Pancreas (tissue), 10 donors: ENCODE data around the gene MBD6. TPM values are rescaled to one million over a fixed set of nuclear protein-coding genes. Genes with fewer than 3 reads are reported as not detected.
"Not testable (repeated sequence)": the region's sequence is repeated elsewhere in the genome, so short reads cannot be mapped to it uniquely, and the experiment has no call there.

Experiments
- ATAC-seq, 4 donors: fragments of 200-7000 bp; cut with Tn5 transposase; one replicate each; pipeline versions ENCODE4 v1.8.0 to v1.9.1; 2020; ENCODE audit warnings: mild to moderate bottlenecking in 4 of 4, moderate library complexity in 4 of 4
- DNase-seq, 6 donors: peaks; one replicate each; pipeline ENCODE4 v3.0.0-alpha.2; 2020
- FAIRE-seq: peaks from 2 replicates; lab custom pipeline; 2012; peaks lifted over from hg19 to GRCh38; lab: Jason Lieb, UNC
- H3K27ac ChIP-seq, 4 donors: fragments of 200-600 bp; sonication (generic); 1 replicate in 3 of 4; 2 replicates in 1 of 4; pipeline versions ENCODE4 v1.5.0 to v1.8.0; 2020
- H3K27me3 ChIP-seq, 4 donors: fragments of 200-600 bp; one replicate each; pipeline ENCODE4 v1.8.0; 2021
- H3K36me3 ChIP-seq, 3 donors: fragments of 200-600 bp; sonication (generic) in 1 of 3; one replicate each; pipeline versions ENCODE4 v1.5.0 to v1.8.0; 2020 to 2021
- H3K4me1 ChIP-seq, 3 donors: fragments of 200-600 bp; one replicate each; pipeline ENCODE4 v1.8.0; 2021
- H3K4me3 ChIP-seq, 4 donors: fragments of 200-600 bp; sonication (generic) in 2 of 4; one replicate each; pipeline versions ENCODE4 v1.5.0 to v1.8.0; 2020 to 2021
- H3K9me3 ChIP-seq, 4 donors: fragments of 200-600 bp; one replicate each; pipeline ENCODE4 v1.8.0; 2021
- CTCF ChIP-seq, 4 donors: fragments of 200-600 bp; sonication (generic) in 3 of 4; IDR thresholded peaks; one replicate each; pipeline versions ENCODE4 v1.5.0 to v1.8.0; 2021; ENCODE audit warnings: antibody characterized with exemption in 4 of 4
- WGBS, 2 donors: extraction: QIAGEN DNeasy Blood & Tissue Kit; methylation state at CpG; one replicate each; pipeline ENCODE4 v1.1.7; 2013; 5-methylcytosine and 5-hydroxymethylcytosine counted together
- intact Hi-C, 3 donors: fragments of 100-400 bp; cut with DNase I; formaldehyde crosslinking; loops; one replicate each; pipeline versions ENCODE4 v1.11.1 to v1.14.2; 2022
- polyA plus RNA-seq, 2 donors: library from polyadenylated mRNA; stranded (reverse); fragments of 200-250 nt; gene quantifications; one replicate each; pipeline ENCODE4 v1.2.3, GENCODE V29; 2013
- total RNA-seq, 6 donors: library from RNA; stranded (reverse); fragmentation: NEBNext Ultra II Directional in 4 of 6; extraction: Animal tissue kit (Norgen Biotek cat#: 25700) in 4 of 6; gene quantifications; one replicate each; pipeline versions ENCODE4 v1.2.1 to v1.2.4, GENCODE V29; 2021 to 2023
- donor health status: healthy with polysubstance abuse.
- donor health status: DM: no; HTN: no; CAD: no; lungs with moderate emphysema.
- donor health status: DM: no; HTN: no; CAD: no.
- donor health status: control.
- donor health status: control.
- donor health status: Bipolar disorder and iron deficiency.
- donor health status: DM: yes; HTN: yes; CAD: no.
- donor health status: DM: no; HTN: no; CAD: no.
- donor health status: DM: no; HTN: no; CAD: no.
- donor health status: DM: yes; HTN: yes; CAD: no.

MBD6 gene
- total and polyA plus RNA-seq, 8 donors: 37.4 to 87.1 (median 51.9) TPM

- Histone ChIP-seq H3K4me1 (no peaks in the 10 kb centered on the region), H3K27me3 (no peaks in the 10 kb centered on the region), H3K27ac (no peak overlapping the region), H3K4me3 (no peak overlapping the region), H3K36me3 (no peaks in the 10 kb centered on the region), H3K9me3 (no peaks in the 10 kb centered on the region)
- WGBS, 2 donors: 52 to 53% methylated on average over 7 of the region's 7 CpGs
- intact Hi-C loops: no loop called here
- ATAC-seq (no peak), DNase-seq (no peak), FAIRE-seq (no peak)
- TF ChIP-seq CTCF (IDR thresholded peaks at IDR 0.05): no peak
Measured at GRCh38 chr12:57553343-57554202, 30.9 kb downstream of the MBD6 start.

- FAIRE-seq (no peak), ATAC-seq (no peak), DNase-seq (no peak)
- intact Hi-C loops: no loop called here
- Histone ChIP-seq H3K4me1 (no peaks in the 10 kb centered on the region), H3K9me3 (no peaks in the 10 kb centered on the region), H3K27ac (no peak overlapping the region), H3K36me3 (no peaks in the 10 kb centered on the region), H3K4me3 (no peak overlapping the region), H3K27me3 (no peaks in the 10 kb centered on the region)
- no peak for TF ChIP-seq CTCF (IDR thresholded peaks at IDR 0.05)
- WGBS, 2 donors: 91 to 96% methylated on average over 2 of the region's 2 CpGs
Measured at GRCh38 chr12:57554453-57554852, 31.8 kb downstream of the MBD6 start.

DNA sequence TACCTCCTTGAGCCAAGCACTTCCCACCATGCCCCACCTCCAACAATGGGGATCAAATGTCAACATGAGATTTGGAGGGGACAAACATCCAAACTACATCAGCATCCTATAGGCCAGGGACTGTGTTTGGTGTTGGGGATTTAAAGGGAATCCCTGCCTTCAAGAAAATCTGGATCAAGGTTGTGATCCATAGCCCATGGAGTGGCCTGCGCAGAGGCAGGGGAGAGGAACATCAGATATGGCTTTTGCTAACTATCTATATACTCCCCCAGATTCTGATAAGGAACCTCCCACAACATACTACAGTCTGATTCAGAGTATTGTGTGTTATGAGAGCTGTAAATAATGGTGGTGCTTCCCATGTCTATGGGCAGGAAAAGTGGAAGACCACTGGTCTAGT, 32.3 kb downstream of the MBD6 start:
- DNase-seq: no peak
- no peak for ATAC-seq
- intact Hi-C loops: no loop called here
- no peaks in the 10 kb centered on the region for H3K4me1 ChIP-seq
- no peak for FAIRE-seq
- no peak overlapping the region for H3K4me3 ChIP-seq
- no peaks in the 10 kb centered on the region for H3K36me3 ChIP-seq
- 100% methylated on average over 1 of the region's 1 CpG for whole genome bisulfite sequencing, 2 donors
- TF ChIP-seq CTCF (IDR thresholded peaks at IDR 0.05): no peak
- H3K27ac ChIP-seq: no peak overlapping the region
- no peaks in the 10 kb centered on the region for H3K9me3 ChIP-seq
- H3K27me3 ChIP-seq: no peaks in the 10 kb centered on the region

DNA sequence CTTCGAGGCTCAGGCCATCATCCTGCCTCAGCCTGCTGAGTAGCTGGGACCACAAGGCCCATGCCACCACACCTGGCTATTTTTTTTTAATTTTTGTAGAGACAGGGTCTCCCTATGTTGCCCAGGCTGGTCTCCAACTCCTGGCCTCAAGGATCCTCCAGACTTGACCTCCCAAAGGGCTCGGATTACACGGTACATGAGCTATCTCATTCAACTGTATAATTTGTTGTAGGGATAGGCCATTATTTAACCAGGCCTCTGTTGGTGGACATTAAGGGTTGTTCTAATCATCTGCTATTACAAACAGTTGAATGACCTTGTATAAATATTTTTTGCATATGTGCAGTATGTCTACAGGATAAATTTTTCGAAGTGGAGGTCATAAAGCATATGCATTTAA, 36.2 kb downstream of the MBD6 start:
- Histone ChIP-seq H3K9me3 (no peaks in the 10 kb centered on the region), H3K4me3 (no peak overlapping the region), H3K4me1 (no peaks in the 10 kb centered on the region), H3K36me3 (no peaks in the 10 kb centered on the region), H3K27ac (no peak overlapping the region), H3K27me3 (no peaks in the 10 kb centered on the region)
- DNase-seq (no peak), FAIRE-seq (no peak), ATAC-seq (no peak)
- 71 to 79% methylated on average over 4 of the region's 4 CpGs for WGBS, 2 donors
- TF ChIP-seq CTCF (IDR thresholded peaks at IDR 0.05): no peak
- intact Hi-C loops: no loop called here

DNA sequence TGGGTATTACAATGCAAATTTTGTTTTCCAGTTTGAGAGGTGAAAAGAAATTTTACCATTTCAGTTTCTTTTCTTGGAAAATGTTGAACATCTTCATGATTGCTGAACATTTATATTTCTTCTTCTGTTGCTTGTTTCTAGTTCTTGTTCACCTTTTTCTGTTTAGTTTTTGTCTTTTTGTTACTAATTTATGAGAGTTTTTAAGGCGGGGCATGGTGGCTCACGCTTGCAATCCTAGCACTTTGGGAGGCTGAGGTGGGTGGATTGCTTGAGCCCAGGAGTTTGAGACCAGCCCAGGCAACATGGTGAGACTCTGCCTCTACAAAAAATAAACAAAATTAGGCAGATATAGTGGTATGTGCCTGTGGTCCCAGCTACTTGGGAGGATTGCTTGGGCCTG, 37.9 kb downstream of the MBD6 start:
- no peak for ATAC-seq
- 91 to 100% methylated on average over 2 of the region's 2 CpGs for WGBS, 2 donors
- Histone ChIP-seq H3K27ac (no peak overlapping the region), H3K27me3 (no peaks in the 10 kb centered on the region), H3K9me3 (no peaks in the 10 kb centered on the region), H3K4me1 (no peaks in the 10 kb centered on the region), H3K36me3 (no peaks in the 10 kb centered on the region), H3K4me3 (no peak overlapping the region)
- FAIRE-seq: no peak
- no peak for TF ChIP-seq CTCF (IDR thresholded peaks at IDR 0.05)
- no peak for DNase-seq
- intact Hi-C loops: no loop called here

DNA sequence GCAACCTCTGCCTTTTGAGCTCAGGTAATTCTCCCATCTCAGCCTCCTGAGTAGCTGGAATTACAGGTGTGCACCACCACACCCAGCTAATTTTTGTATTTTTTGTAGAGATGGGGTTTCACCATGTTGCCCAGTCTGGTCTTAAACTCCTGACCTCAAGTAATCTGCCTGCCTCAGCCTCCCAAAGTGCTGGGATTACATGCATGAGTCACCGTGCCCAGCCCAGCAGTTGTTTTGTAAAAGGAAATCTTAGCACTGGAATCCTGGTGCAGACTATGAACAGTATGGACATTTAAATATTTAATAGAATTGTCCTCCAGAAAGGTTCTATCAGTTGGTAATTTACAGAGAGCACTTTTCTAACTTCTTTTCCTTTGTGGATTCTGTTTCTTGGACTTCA, 38.5 kb downstream of the MBD6 start:
- 78 to 84% methylated on average over 1 of the region's 1 CpG for WGBS, 2 donors
- H3K27me3 ChIP-seq, FAIRE-seq, ATAC-seq, H3K4me3 ChIP-seq, H3K9me3 ChIP-seq, H3K4me1 ChIP-seq, H3K36me3 ChIP-seq, H3K27ac ChIP-seq, intact Hi-C loops, DNase-seq: not testable (repeated sequence)
